Activated CD4-positive, alpha-beta T cell treated with anti-CD3 and anti-CD28 coated beads for 36 hours (primary cell): ENCODE results near the gene ZNF804B. TPM values are rescaled to one million over a fixed set of nuclear protein-coding genes. Genes with fewer than 3 reads are reported as not detected.

Experiments
- ATAC-seq: fragments of 200-7000 bp; cut with Tn5 transposase; one replicate; pipeline ENCODE4 v1.10.0; 2021; ENCODE audit warnings: mild to moderate bottlenecking, moderate library complexity
- CTCF ChIA-PET: fragments of 350-600 bp; sonication (Branson Sonifier 250); formaldehyde crosslinking; loops from one replicate; lab custom pipeline; 2021; ENCODE audit warnings: antibody characterized with exemption; lab: Charles Lee
- POLR2A ChIA-PET: fragments of 350-600 bp; sonication (Branson Sonifier 250); formaldehyde crosslinking; loops from one replicate; lab custom pipeline; 2021; ENCODE audit warnings: antibody characterized with exemption, inconsistent platforms; lab: Charles Lee
- DNase-seq: peaks from one replicate; pipeline ENCODE4 v3.0.0-alpha.2; 2020
- H3K27ac Mint-ChIP-seq: one replicate; pipeline ENCODE4 v1.8.0; 2021; ENCODE audit warnings: mixed read lengths
- H3K27me3 Mint-ChIP-seq: one replicate; pipeline ENCODE4 v1.8.0; 2021; ENCODE audit warnings: mixed read lengths
- H3K36me3 Mint-ChIP-seq: one replicate; pipeline ENCODE4 v1.8.0; 2021; ENCODE audit warnings: low read depth, mixed read lengths
- H3K4me1 Mint-ChIP-seq: one replicate; pipeline ENCODE4 v1.8.0; 2021; ENCODE audit warnings: mixed read lengths
- H3K4me3 Mint-ChIP-seq: one replicate; pipeline ENCODE4 v1.8.0; 2021; ENCODE audit warnings: mild to moderate bottlenecking, moderate library complexity, mixed read lengths
- H3K9me3 Mint-ChIP-seq: one replicate; pipeline ENCODE4 v1.8.0; 2021; ENCODE audit warnings: low read depth, mixed read lengths
- intact Hi-C, 2 experiments: fragments of 100-400 bp; cut with DNase I in 1 of 2; cut with micrococcal nuclease in 1 of 2; formaldehyde crosslinking; loops; one replicate each; pipeline versions ENCODE4 v1.14.2 to v1.15.1; 2022 to 2024; cut with DNase I, micrococcal nuclease
- total RNA-seq, 2 experiments: library from RNA; stranded (reverse); gene quantifications; one replicate each; pipeline ENCODE4 v1.2.3, GENCODE V29; 2021

ZNF804B gene
- total RNA-seq, 2 experiments from 2014 or later = not detected

- Mint-ChIP-seq H3K9me3 (no peaks in the 10 kb centered on the region), H3K36me3 (no peaks in the 10 kb centered on the region), H3K4me1 (no peaks in the 10 kb centered on the region), H3K27ac (no peak overlapping the region), H3K4me3 (no peak overlapping the region), H3K27me3 (no peaks in the 10 kb centered on the region)
- POLR2A ChIA-PET = no interaction called here
- CTCF ChIA-PET = no interaction called here
- ATAC-seq (no peak), DNase-seq (no peak)
- intact Hi-C loops = no loop called here
These were observed 156.1 kb downstream of the ZNF804B start for GRCh38 chr7:88915615-88916014.

- H3K27me3 Mint-ChIP-seq = no peaks in the 10 kb centered on the region
- CTCF ChIA-PET = no interaction called here
- no peaks in the 10 kb centered on the region for H3K9me3 Mint-ChIP-seq
- H3K36me3 Mint-ChIP-seq = no peaks in the 10 kb centered on the region
- no peak overlapping the region for H3K4me3 Mint-ChIP-seq
- no peak for DNase-seq
- intact Hi-C loops = no loop called here
- POLR2A ChIA-PET = no interaction called here
- ATAC-seq = no peak
- H3K27ac Mint-ChIP-seq = no peak overlapping the region
- no peaks in the 10 kb centered on the region for H3K4me1 Mint-ChIP-seq
These were observed 160.1 kb downstream of the ZNF804B start for GRCh38 chr7:88919478-88920131.

- H3K36me3 Mint-ChIP-seq = no peaks in the 10 kb centered on the region
- DNase-seq (no peak), ATAC-seq (no peak)
- no peaks in the 10 kb centered on the region for H3K4me1 Mint-ChIP-seq
- no peak overlapping the region for H3K27ac Mint-ChIP-seq
- intact Hi-C loops = no loop called here
- H3K27me3 Mint-ChIP-seq = no peaks in the 10 kb centered on the region
- no peaks in the 10 kb centered on the region for H3K9me3 Mint-ChIP-seq
- ChIA-PET CTCF (no interaction called here), POLR2A (no interaction called here)
- no peak overlapping the region for H3K4me3 Mint-ChIP-seq
These were observed 163.4 kb downstream of the ZNF804B start for GRCh38 chr7:88922944-88923343.

- no peak overlapping the region for H3K4me3 Mint-ChIP-seq
These were observed 168.8 kb downstream of the ZNF804B start for GRCh38 chr7:88928276-88928675.

GRCh38 chr7:88929719-88930118 lies 170.2 kb downstream of the ZNF804B start:
- ChIA-PET CTCF (no interaction called here), POLR2A (no interaction called here)
- no peak for ATAC-seq
- H3K27me3 Mint-ChIP-seq = no peaks in the 10 kb centered on the region
- DNase-seq = no peak
- H3K27ac Mint-ChIP-seq = no peak overlapping the region
- intact Hi-C loops = no loop called here
- no peaks in the 10 kb centered on the region for H3K36me3 Mint-ChIP-seq
- H3K4me3 Mint-ChIP-seq = no peak overlapping the region
- H3K9me3 Mint-ChIP-seq = no peaks in the 10 kb centered on the region
- H3K4me1 Mint-ChIP-seq = no peaks in the 10 kb centered on the region

More at GRCh38 chr7:88928276-88928675, 168.8 kb downstream of the ZNF804B start:
- ChIA-PET POLR2A (no interaction called here), CTCF (interaction anchor here (1.1 kb wide), 1 partner anchor 14 kb away, joined by 3 read pairs; no protein-coding TSS in a partner anchor)
- no peak for ATAC-seq
- no peaks in the 10 kb centered on the region for H3K27me3 Mint-ChIP-seq
- H3K4me1 Mint-ChIP-seq = no peaks in the 10 kb centered on the region
- no peak for DNase-seq
- H3K9me3 Mint-ChIP-seq = no peaks in the 10 kb centered on the region
- intact Hi-C loops = no loop called here
- H3K27ac Mint-ChIP-seq = no peak overlapping the region
- H3K36me3 Mint-ChIP-seq = no peaks in the 10 kb centered on the region

GRCh38 chr7:88933285-88933684 lies 173.8 kb downstream of the ZNF804B start:
- ChIA-PET CTCF (interaction anchor here (0.7 kb wide), 1 partner anchor 339 kb away, joined by 3 read pairs; no protein-coding TSS in a partner anchor), POLR2A (no interaction called here)
- Mint-ChIP-seq H3K36me3 (no peaks in the 10 kb centered on the region), H3K27ac (no peak overlapping the region), H3K4me1 (no peaks in the 10 kb centered on the region), H3K27me3 (no peaks in the 10 kb centered on the region), H3K9me3 (no peaks in the 10 kb centered on the region), H3K4me3 (no peak overlapping the region)
- DNase-seq (no peak), ATAC-seq (no peak)
- intact Hi-C loops = no loop called here

- Mint-ChIP-seq H3K27me3 (no peaks in the 10 kb centered on the region), H3K4me1 (no peaks in the 10 kb centered on the region), H3K36me3 (no peaks in the 10 kb centered on the region), H3K9me3 (peaks cover 9% of the 10 kb centered on the region), H3K27ac (no peak overlapping the region), H3K4me3 (no peak overlapping the region)
- no peak for DNase-seq
- ChIA-PET CTCF (no interaction called here), POLR2A (no interaction called here)
- intact Hi-C loops = no loop called here
- ATAC-seq = no peak
These were observed 183.5 kb downstream of the ZNF804B start for GRCh38 chr7:88942815-88943501.

GRCh38 chr7:88951826-88952225 lies 192.3 kb downstream of the ZNF804B start:
- Mint-ChIP-seq H3K9me3 (peaks cover under 1% of the 10 kb centered on the region), H3K27ac (no peak overlapping the region), H3K4me3 (no peak overlapping the region), H3K36me3 (no peaks in the 10 kb centered on the region), H3K4me1 (no peaks in the 10 kb centered on the region), H3K27me3 (no peaks in the 10 kb centered on the region)
- intact Hi-C loops = no loop called here
- CTCF ChIA-PET = no interaction called here
- POLR2A ChIA-PET = no interaction called here
- DNase-seq (no peak), ATAC-seq (no peak)

GRCh38 chr7:88964418-88964817 lies 204.9 kb downstream of the ZNF804B start:
- DNase-seq (no peak), ATAC-seq (no peak)
- no peaks in the 10 kb centered on the region for H3K9me3 Mint-ChIP-seq
- H3K27me3 Mint-ChIP-seq = peaks cover 8% of the 10 kb centered on the region
- intact Hi-C loops = no loop called here
- H3K36me3 Mint-ChIP-seq = no peaks in the 10 kb centered on the region
- ChIA-PET CTCF (no interaction called here), POLR2A (no interaction called here)
- no peak overlapping the region for H3K27ac Mint-ChIP-seq
- no peak overlapping the region for H3K4me3 Mint-ChIP-seq
- no peaks in the 10 kb centered on the region for H3K4me1 Mint-ChIP-seq

- ATAC-seq (no peak), DNase-seq (no peak)
- Mint-ChIP-seq H3K27ac (no peak overlapping the region), H3K9me3 (no peaks in the 10 kb centered on the region), H3K36me3 (no peaks in the 10 kb centered on the region), H3K4me3 (no peak overlapping the region), H3K4me1 (no peaks in the 10 kb centered on the region), H3K27me3 (peaks cover 3% of the 10 kb centered on the region)
- ChIA-PET POLR2A (no interaction called here), CTCF (no interaction called here)
- intact Hi-C loops = no loop called here
These were observed 205.9 kb downstream of the ZNF804B start for GRCh38 chr7:88965371-88965770.

GRCh38 chr7:88967432-88967831 lies 207.9 kb downstream of the ZNF804B start:
- POLR2A ChIA-PET = no interaction called here

GRCh38 chr7:88969167-88969566 lies 209.7 kb downstream of the ZNF804B start:
- no peaks in the 10 kb centered on the region for H3K27me3 Mint-ChIP-seq

More at GRCh38 chr7:88967432-88967831, 207.9 kb downstream of the ZNF804B start:
- no peaks in the 10 kb centered on the region for H3K27me3 Mint-ChIP-seq
- CTCF ChIA-PET = no interaction called here
- no peak for DNase-seq
- no peak overlapping the region for H3K27ac Mint-ChIP-seq
- no peaks in the 10 kb centered on the region for H3K9me3 Mint-ChIP-seq
- no peak overlapping the region for H3K4me3 Mint-ChIP-seq
- H3K36me3 Mint-ChIP-seq = no peaks in the 10 kb centered on the region
- H3K4me1 Mint-ChIP-seq = no peaks in the 10 kb centered on the region
- intact Hi-C loops = loop anchor here in 1 of 2 experiments (2.0 kb wide), 1 partner anchor 655 kb away; no protein-coding TSS in a partner anchor
- ATAC-seq = no peak

More at GRCh38 chr7:88969167-88969566, 209.7 kb downstream of the ZNF804B start:
- H3K4me1 Mint-ChIP-seq = no peaks in the 10 kb centered on the region
- no peak overlapping the region for H3K4me3 Mint-ChIP-seq
- H3K27ac Mint-ChIP-seq = no peak overlapping the region
- H3K9me3 Mint-ChIP-seq = no peaks in the 10 kb centered on the region
- DNase-seq (no peak), ATAC-seq (no peak)
- POLR2A ChIA-PET = no interaction called here
- CTCF ChIA-PET = no interaction called here
- intact Hi-C loops = no loop called here
- H3K36me3 Mint-ChIP-seq = no peaks in the 10 kb centered on the region
